Omental fat pad (tissue), 4 donors: Measurements from ENCODE around the gene BTBD16. TPM values are rescaled to one million over a fixed set of nuclear protein-coding genes. Genes with fewer than 3 reads are reported as not detected.

Source experiments
- ATAC-seq: fragments of 150-250 bp; one replicate; pipeline ENCODE4 v1.9.1; 2016; ENCODE audit warnings: mild to moderate bottlenecking, moderate library complexity; ENCODE audit not compliant: low FRiP score
- DNase-seq: peaks from one replicate; pipeline ENCODE4 v3.0.0-alpha.2; 2019; ENCODE audit warnings: low spot score
- CTCF ChIP-seq, 3 donors: fragments of 450-650 bp; IDR thresholded peaks; one replicate each; pipeline ENCODE4 v1.5.1; 2016 to 2017; ENCODE audit warnings: antibody characterized with exemption in 3 of 3, mild to moderate bottlenecking in 3 of 3, moderate library complexity in 2 of 3
- total RNA-seq, 4 donors: library from RNA; depleted of rRNA; stranded (reverse); fragments of >200 nt; gene quantifications; one replicate each; pipeline ENCODE4 v1.1.0, GENCODE V29; 2016

BTBD16 gene
- total RNA-seq, 4 donors from 2014 or later = 0.37 TPM; not detected in 3

- no peak for ATAC-seq
- TF ChIP-seq CTCF (IDR thresholded peaks at IDR 0.05) = no peak
- no peak for DNase-seq
Measured at GRCh38 chr10:122363311-122363710, 92.2 kb downstream of the BTBD16 start.

DNA sequence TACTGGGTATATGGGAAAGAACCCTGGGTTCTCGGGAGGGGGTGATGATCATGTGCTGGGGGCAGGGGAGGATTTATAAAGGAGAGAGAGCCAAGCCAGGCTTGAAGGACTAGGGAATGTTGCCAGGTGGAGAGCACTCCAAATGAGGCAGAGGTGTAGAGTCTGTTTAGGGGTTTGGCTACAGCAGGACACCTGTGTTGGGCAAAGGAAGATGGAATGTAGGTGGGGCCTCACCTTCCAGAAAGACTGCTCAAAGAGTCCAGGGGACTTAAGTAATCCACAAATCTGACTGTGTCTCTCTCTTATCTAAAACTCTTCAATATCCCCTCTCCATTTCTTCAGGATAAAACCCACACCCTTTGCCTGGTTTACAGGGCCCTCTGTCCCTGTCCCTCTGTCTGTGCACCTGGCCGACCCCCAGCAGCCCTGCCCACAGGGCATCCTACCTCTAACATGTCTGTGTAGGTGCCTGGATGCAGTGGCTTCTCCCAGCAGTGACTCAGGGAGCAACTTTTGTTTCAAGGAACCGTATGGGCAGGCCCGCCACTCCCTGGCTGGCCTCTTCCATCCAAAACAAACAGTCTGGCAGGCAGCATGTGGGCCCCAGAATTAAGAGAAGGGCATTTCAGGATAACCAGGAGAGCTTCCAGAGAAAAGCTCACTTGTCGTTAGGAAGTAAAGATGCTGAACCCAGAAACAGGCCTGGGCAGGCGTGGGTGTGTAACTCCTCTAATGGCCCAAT, 92.8 kb downstream of the BTBD16 start:
- DNase-seq = no peak
- no peak for ATAC-seq

GRCh38 chr10:122368502-122369254, 97.6 kb downstream of the BTBD16 start:
- ATAC-seq (no peak), DNase-seq (no peak)
- no peak for TF ChIP-seq CTCF (IDR thresholded peaks at IDR 0.05)

More for the DNA sequence above, 92.8 kb downstream of the BTBD16 start:
- no peak for TF ChIP-seq CTCF (IDR thresholded peaks at IDR 0.05)

DNA sequence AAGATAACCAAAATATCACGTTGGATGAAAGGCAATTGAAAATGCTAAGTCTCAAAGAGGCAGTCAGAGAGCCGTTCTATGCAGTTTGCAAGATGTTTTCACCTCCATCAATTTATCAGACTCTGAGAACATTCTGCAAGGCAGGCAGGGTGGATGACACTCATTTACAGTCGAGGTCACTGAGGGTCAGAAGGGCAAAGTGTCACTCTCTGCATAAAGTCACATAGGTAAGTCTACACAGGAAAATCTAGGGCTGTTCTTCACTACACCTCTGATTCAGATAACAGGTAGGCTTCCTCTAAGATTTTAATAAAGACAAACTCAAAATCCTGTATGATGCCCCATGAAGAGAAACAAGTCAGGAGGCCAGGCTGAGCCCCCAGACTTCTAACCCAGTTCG, 102.0 kb downstream of the BTBD16 start:
- no peak for TF ChIP-seq CTCF (IDR thresholded peaks at IDR 0.05)
- ATAC-seq (no peak), DNase-seq (no peak)

DNA sequence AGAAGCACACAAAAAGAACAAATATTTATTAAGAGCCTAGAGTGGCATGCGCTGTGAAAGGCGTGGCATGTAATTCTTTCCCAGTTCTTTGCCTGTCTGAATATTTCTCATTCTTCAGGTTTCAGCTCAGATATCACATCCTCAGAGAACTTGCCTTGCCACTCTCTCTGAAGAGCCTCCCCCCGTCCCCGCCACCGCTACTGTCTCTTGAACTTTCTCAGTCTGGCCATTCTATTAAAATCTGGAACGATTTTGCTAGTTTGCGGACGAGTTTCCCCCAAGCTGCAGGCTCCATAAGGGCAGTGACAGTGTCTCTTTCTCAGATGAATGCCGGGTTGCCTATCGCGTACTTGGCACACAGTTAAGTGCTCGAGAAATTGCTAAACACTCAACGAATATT, 102.6 kb downstream of the BTBD16 start:
- DNase-seq = no peak
- peak; percentile 2 for ATAC-seq
- no peak for TF ChIP-seq CTCF (IDR thresholded peaks at IDR 0.05)

GRCh38 chr10:122374237-122374858, 103.3 kb downstream of the BTBD16 start, which contains the start of gene PLEKHA1:
TSS of gene PLEKHA1 (plus strand) at chr10:122374708. CDS start at chr10:122393201, 18,493 bp downstream.
- ATAC-seq (peak; percentile 99), DNase-seq (peak; percentile 64)
- no peak for TF ChIP-seq CTCF (IDR thresholded peaks at IDR 0.05)
